Activated T-cell treated with anti-CD3 and anti-CD28 coated beads for 4 hours (primary cell): ENCODE data around the gene MT1B.

Experiments used
- DNase-seq: peaks from one replicate; pipeline ENCODE4 v3.0.0-alpha.2; 2020

MT1B gene

GRCh38 chr16:56691885-56692284, 40.2 kb downstream of the MT1B start:
- no peak for DNase-seq

- no peak for DNase-seq
Observed at GRCh38 chr16:56695246-56695645, 43.6 kb downstream of the MT1B start.

DNA sequence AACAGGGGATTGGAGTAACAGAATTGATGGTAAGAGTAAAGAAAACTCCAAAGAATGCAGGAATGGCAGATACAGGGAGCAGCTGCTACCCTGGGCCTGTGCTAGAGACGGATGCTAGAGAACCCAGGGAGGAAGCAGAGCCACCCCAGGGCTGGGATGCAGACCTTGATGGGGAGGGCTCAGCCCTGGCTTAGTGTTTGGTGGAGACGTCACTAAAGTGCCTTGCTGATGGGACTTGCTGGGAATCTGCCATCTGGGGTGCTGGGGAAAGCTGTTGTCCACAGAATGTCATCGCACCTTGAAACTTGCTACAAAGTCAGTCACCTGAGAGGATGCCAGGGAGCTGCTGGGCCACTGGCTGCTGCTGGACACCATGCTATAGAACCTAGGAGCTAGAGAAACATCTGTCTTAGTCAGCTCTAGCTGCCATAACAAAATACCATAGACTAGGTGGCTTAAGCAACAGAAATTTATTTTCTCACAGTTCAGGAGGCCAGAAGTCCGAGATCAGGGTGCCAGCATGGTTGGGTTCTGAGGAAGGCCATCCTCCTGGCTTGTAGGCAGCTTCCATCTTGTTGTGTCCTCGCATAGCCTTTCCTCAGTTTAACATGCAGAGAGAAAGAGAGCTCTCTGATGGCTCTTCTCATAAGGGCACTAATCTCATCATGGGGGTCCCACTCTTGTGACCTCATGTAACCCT, 45.9 kb downstream of the MT1B start:
- DNase-seq, result no peak

GRCh38 chr16:56700195-56700594, 48.5 kb downstream of the MT1B start:
- no peak for DNase-seq

DNA sequence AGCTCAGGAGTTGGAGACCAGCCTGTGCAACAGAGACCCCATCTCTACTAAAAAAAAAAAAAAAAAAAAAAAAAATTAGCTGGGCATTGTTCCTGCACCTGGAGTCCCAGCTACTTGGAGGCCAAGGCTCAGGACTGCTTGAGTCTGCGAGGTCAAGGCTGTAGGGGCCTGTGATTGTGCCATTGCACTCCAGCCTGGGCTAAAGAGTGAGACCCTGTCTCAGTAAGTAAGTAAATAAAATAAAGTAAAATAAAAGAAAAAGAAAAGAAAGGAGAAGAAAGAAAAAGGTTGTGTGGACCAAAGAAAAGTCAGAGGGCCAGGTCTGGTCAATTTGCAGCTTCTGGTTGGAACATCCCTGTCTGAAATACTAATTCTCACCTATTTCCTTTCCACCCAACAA, 48.9 kb downstream of the MT1B start:
- DNase-seq, result no peak

GRCh38 chr16:56701534-56701933, 49.8 kb downstream of the MT1B start:
- DNase-seq, result no peak
